HG03045 (cell line): ENCODE results near the gene CD1D.

Experiments
- ATAC-seq: cut with Tn5 transposase; IDR thresholded peaks from one replicate; pipeline ENCODE4 v1.9.1; 2021; ENCODE audit warnings: mild to moderate bottlenecking, moderate library complexity; ENCODE audit not compliant: unreplicated experiment

CD1D gene

DNA sequence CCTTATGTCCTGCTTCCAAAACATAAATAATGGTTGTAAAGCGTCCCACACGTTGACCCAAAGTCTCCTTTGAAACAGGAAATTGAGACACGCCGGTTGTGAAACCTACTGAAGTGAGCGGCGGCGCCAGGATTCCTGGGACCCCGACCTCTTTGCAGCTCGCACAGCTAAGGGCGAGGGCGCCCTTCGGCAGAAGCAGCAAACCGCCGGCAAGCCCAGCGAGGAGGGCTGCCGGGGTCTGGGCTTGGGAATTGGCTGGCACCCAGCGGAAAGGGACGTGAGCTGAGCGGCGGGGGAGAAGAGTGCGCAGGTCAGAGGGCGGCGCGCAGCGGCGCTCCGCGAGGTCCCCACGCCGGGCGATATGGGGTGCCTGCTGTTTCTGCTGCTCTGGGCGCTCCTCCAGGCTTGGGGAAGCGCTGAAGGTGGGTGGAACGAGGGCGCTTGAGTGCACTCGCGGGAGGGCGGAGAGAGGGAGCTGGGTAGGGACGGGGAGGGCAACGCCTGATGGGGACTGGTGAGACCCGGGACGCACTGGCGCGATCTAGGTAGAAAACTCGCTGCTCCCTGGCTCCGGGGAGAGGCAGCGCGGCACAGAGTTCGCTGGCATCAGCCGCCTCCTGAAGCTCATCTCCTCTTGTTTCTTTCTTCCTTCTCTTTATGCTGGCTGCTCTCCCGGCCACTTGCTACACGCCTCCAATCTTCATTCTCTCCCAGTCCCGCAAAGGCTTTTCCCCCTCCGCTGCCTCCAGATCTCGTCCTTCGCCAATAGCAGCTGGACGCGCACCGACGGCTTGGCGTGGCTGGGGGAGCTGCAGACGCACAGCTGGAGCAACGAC is at the start of gene CD1D:
CD1D (plus strand) TSS at position 155 of the 836 bp plus-strand sequence; CDS start at position 362, 207 bp downstream.
- no peak for ATAC-seq

GRCh38 chr1:158131217-158131616 is 49.5 kb upstream of the CD1D start:
- no peak for ATAC-seq

GRCh38 chr1:158140764-158141192 is 39.9 kb upstream of the CD1D start:
- no peak for ATAC-seq

- ATAC-seq, result no peak
These were observed 35.4 kb upstream of the CD1D start for GRCh38 chr1:158145173-158145719.

GRCh38 chr1:158146165-158146564 is 34.5 kb upstream of the CD1D start:
- ATAC-seq, result no peak

DNA sequence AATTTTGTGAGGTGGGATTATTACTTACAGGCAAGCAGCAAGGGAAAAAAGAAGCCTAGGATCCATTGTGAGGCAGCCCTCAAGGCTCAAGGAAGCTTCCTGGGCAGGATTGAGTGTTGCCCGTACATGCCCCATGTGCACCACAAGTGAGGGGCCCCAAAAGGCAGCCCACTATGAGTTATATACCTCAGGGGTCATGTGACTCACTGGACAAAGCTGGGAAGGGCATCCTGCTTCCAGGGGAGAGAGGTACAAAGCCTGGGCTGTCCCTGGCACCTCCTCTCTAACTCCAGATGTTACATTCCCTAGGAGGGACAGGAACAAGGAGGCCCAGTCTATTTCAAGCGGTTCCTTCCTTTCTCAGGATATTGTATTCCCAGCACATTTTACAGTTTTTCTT is 34.0 kb upstream of the CD1D start:
- ATAC-seq, result no peak

- ATAC-seq, result no peak
These were observed 33.3 kb upstream of the CD1D start for GRCh38 chr1:158147401-158147800.

DNA sequence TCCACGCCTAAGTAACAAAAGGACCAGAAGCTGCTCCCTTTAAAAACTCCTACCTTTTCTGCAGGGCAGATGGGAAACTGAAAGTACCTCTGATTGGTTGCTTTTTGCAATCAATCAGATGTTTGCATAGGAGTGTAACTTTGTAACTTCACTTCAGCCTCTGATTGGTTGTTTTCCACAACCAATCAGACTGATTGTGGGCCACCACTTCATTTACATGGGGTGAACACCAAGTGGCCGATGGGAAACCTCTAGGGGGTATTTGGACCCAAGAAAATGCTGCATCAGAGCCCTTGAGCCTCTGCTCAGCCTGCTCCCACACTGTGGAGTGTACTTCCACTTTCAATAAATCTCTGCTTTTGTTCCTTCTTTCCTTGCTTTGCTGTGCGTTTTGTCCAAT is 32.8 kb upstream of the CD1D start:
- ATAC-seq, result no peak

GRCh38 chr1:158148468-158148867 is 32.2 kb upstream of the CD1D start:
- ATAC-seq, result no peak

- no peak for ATAC-seq
These were observed 31.5 kb upstream of the CD1D start for GRCh38 chr1:158149175-158149574.

DNA sequence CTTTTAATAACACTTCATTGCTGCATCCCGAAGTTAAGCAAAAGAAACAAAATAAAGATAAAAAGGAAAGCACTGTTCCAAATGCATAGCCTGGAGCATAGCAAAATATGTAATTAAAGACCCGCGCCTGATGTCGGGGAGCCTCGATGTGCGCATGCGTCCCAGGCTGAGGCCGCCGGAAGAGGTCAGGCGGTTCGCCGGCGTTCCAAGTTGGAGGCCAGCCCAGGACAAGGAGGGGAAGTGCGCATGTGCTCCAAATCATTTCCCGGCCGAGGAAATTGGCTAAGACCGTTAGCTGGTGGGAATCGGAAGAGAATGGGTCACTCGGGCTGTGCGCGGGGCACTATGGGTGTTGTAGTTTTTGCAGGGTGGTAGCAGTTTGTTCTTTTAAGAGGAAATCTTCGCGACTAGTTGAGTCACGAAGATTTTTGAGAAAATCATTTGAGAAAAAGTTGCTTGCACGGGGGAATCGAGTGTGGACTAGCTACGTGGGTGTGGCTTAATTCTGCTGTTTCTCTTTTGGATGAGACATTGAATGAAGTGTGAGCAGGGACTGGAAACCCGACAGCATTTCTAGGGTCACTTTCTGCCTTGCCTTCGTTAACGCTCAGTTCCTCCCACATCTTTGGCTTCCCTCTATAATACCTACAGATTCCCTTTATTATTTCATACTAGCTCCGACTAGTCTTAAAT is 31.0 kb upstream of the CD1D start:
- ATAC-seq, result peak; percentile 61

DNA sequence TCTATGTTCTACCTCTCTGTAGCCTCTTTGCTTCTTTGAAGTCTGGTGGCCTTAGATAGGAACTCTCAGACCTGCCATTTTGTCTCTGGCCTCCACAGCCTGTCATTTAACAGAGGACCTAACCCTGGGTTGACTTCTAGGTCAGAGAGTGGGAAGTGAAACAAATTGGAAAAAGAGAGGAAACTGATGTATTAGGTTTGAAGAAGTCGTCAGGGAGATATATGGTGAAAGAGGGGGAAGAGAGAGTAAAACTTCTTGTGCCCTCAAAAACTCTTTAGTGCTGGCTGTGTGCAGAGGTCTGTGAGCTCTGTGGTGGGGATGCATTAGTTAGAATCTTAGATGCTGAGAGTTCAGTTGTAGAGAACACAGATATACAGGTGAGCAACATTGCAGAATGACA is 30.2 kb upstream of the CD1D start:
- ATAC-seq, result no peak

- ATAC-seq, result no peak
These were observed 27.5 kb upstream of the CD1D start for GRCh38 chr1:158153179-158153578.

GRCh38 chr1:158153746-158154444 is 26.8 kb upstream of the CD1D start:
- ATAC-seq, result no peak

DNA sequence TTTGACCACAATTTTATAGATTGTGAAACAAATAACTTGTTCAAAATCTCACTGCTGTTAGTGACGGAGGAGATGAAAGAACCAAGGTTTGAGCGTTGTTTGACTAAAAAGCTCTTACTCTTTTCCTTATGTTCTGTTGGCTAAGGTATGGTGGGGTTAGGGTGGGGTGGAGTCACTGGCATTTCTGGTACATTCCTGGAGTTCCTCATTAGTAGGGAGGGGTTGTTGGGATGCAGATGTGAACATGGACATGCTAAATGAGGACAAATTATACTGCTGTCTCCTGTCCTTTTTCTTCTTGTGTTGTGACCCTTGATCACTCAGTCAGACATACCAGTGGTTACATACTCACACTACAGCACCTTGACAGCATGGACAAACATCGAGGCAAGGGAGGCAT is 26.2 kb upstream of the CD1D start:
- no peak for ATAC-seq

- ATAC-seq, result no peak
These were observed 25.0 kb upstream of the CD1D start for GRCh38 chr1:158155673-158156072.

- ATAC-seq, result no peak
These were observed 21.1 kb upstream of the CD1D start for GRCh38 chr1:158159597-158159996.

DNA sequence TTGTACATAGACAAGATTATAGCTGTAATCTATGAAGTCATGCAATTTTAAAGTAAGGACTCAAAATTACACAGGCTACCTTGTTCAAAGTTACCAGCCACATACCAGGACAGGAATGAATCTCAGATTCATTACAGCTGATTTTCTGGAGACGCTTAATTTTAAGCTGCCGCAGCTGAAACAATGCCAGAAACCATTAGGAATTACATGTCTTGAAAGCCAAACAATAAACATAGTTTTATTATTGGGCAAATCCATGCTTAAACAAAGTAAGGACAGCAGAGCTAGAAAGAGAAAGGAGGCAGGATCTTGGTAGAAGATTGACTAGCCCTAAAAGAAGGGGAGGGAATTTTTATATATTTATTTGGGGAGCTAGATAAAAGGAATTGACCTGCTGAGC is 19.2 kb upstream of the CD1D start:
- no peak for ATAC-seq

- ATAC-seq, result peak; percentile 93
These were observed 17.4 kb upstream of the CD1D start for GRCh38 chr1:158163000-158163947.

DNA sequence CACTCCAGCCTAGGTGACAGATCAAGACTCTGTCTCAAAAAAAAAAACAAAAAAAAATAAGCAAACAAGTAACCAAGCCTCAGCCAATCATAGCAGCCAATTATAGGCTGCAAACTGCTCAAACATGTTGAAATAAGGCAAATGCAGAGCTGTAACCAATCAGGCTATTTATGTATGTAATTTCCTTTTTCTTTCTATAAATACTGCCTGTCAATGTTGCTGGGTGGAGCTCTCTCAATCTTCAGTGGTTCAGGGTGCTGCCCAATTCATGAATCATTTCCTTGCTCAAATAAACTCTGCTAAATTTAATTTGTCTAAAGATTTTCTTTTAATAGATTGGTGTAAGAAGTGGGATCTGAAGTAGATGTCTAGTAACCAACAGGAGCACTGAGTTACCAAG is 11.6 kb upstream of the CD1D start:
- no peak for ATAC-seq
